ENCODE results near the gene MRPS9.

The MRPS9 gene

GRCh38 chr2:105037572-105038382 lies at the start of gene MRPS9:
MRPS9 (plus strand) TSS chr2:105038069; CDS start chr2:105038093, 24 bp downstream.
- TF ChIP-seq Cebpa-rat (IDR thresholded peaks at IDR 0.05) = no peak
- Histone ChIP-seq H3K4me1 (peaks cover 15% of the 10 kb centered on the region), H4K20me1 (peaks cover 11% of the 10 kb centered on the region; the same call in 1 of the 2 replicates), H3K36me3 (peaks cover 5% of the 10 kb centered on the region), H3K9me3 (no peaks in the 10 kb centered on the region), H3K4me3 (peak within 1 kb of the TSS; percentile 83), H3K27me3 (no peaks in the 10 kb centered on the region), H3K9ac (peak within 1 kb of the TSS; percentile 92), H3K4me2 (peak within 1 kb of the TSS; percentile 92), H3K27ac (peak within 1 kb of the TSS; percentile 85)

- no peaks in the 10 kb centered on the region for H3K27me3 ChIP-seq
- no peak overlapping the region for H3K4me3 ChIP-seq
- H3K36me3 ChIP-seq = no peaks in the 10 kb centered on the region
- H3K4me2 ChIP-seq = no peak overlapping the region
- H3K4me1 ChIP-seq = no peaks in the 10 kb centered on the region
- no peaks in the 10 kb centered on the region for H4K20me1 ChIP-seq
- H3K9me3 ChIP-seq = peaks cover 17% of the 10 kb centered on the region
- no peak for TF ChIP-seq Cebpa-rat (IDR thresholded peaks at IDR 0.05)
- no peak overlapping the region for H3K9ac ChIP-seq
- H3K27ac ChIP-seq = no peak overlapping the region
Observed at GRCh38 chr2:105005181-105005951, 32.5 kb upstream of the MRPS9 start.

GRCh38 chr2:105007367-105007766 lies 30.5 kb upstream of the MRPS9 start:
- Histone ChIP-seq H3K4me2 (no peak overlapping the region), H3K36me3 (no peaks in the 10 kb centered on the region), H4K20me1 (no peaks in the 10 kb centered on the region), H3K9ac (no peak overlapping the region), H3K4me1 (no peaks in the 10 kb centered on the region), H3K9me3 (peaks cover 17% of the 10 kb centered on the region), H3K4me3 (no peak overlapping the region), H3K27ac (no peak overlapping the region), H3K27me3 (no peaks in the 10 kb centered on the region)
- no peak for TF ChIP-seq Cebpa-rat (IDR thresholded peaks at IDR 0.05)

- no peaks in the 10 kb centered on the region for H3K9me3 ChIP-seq
- H3K9ac ChIP-seq = no peak overlapping the region
- H3K4me2 ChIP-seq = no peak overlapping the region
- H3K27ac ChIP-seq = no peak overlapping the region
- TF ChIP-seq Cebpa-rat (IDR thresholded peaks at IDR 0.05) = no peak
- no peaks in the 10 kb centered on the region for H4K20me1 ChIP-seq
- no peaks in the 10 kb centered on the region for H3K36me3 ChIP-seq
- H3K27me3 ChIP-seq = no peaks in the 10 kb centered on the region
- H3K4me1 ChIP-seq = peaks cover 6% of the 10 kb centered on the region
- H3K4me3 ChIP-seq = no peak overlapping the region
Observed at GRCh38 chr2:105032476-105032875, 5.4 kb upstream of the MRPS9 start.

- H3K9me3 ChIP-seq = no peaks in the 10 kb centered on the region
- no peaks in the 10 kb centered on the region for H4K20me1 ChIP-seq
- H3K4me1 ChIP-seq = peaks cover 13% of the 10 kb centered on the region
- H3K9ac ChIP-seq = no peak overlapping the region
- TF ChIP-seq Cebpa-rat (IDR thresholded peaks at IDR 0.05) = no peak
- H3K27ac ChIP-seq = no peak overlapping the region
- no peaks in the 10 kb centered on the region for H3K27me3 ChIP-seq
- H3K4me3 ChIP-seq = no peak overlapping the region
- no peak overlapping the region for H3K4me2 ChIP-seq
- no peaks in the 10 kb centered on the region for H3K36me3 ChIP-seq
Observed at GRCh38 chr2:105034170-105034569, 3.7 kb upstream of the MRPS9 start.

GRCh38 chr2:105038383-105039061 lies 653 bp downstream of the MRPS9 start:
- peaks cover 15% of the 10 kb centered on the region for H3K4me1 ChIP-seq
- H3K4me2 ChIP-seq = peak overlapping the region; percentile 80
- H3K9me3 ChIP-seq = no peaks in the 10 kb centered on the region
- H3K36me3 ChIP-seq = peaks cover 5% of the 10 kb centered on the region
- no peak for TF ChIP-seq Cebpa-rat (IDR thresholded peaks at IDR 0.05)
- H4K20me1 ChIP-seq = peaks cover 11% of the 10 kb centered on the region; the same call in 1 of the 2 replicates
- no peaks in the 10 kb centered on the region for H3K27me3 ChIP-seq
- H3K27ac ChIP-seq = peak overlapping the region; percentile 85
- peak overlapping the region; percentile 92 for H3K9ac ChIP-seq
- H3K4me3 ChIP-seq = peak overlapping the region; percentile 83

GRCh38 chr2:105039559-105039958 lies 1.7 kb downstream of the MRPS9 start:
- Histone ChIP-seq H3K9ac (no peak overlapping the region), H3K27me3 (no peaks in the 10 kb centered on the region), H3K4me3 (no peak overlapping the region), H4K20me1 (peaks cover 11% of the 10 kb centered on the region; the same call in 1 of the 2 replicates), H3K9me3 (no peaks in the 10 kb centered on the region; the same call in 1 of the 2 replicates), H3K36me3 (peaks cover 9% of the 10 kb centered on the region), H3K4me2 (peak overlapping the region; percentile 80; the same call in 1 of the 2 replicates), H3K27ac (no peak overlapping the region), H3K4me1 (peaks cover 15% of the 10 kb centered on the region)
- no peak for TF ChIP-seq Cebpa-rat (IDR thresholded peaks at IDR 0.05)

GRCh38 chr2:105042189-105042588 lies 4.3 kb downstream of the MRPS9 start:
- peaks cover 21% of the 10 kb centered on the region for H3K36me3 ChIP-seq
- H3K4me2 ChIP-seq = no peak overlapping the region
- no peaks in the 10 kb centered on the region for H3K27me3 ChIP-seq
- H4K20me1 ChIP-seq = peaks cover 11% of the 10 kb centered on the region; the same call in 1 of the 2 replicates
- no peaks in the 10 kb centered on the region; the same call in 1 of the 2 replicates for H3K9me3 ChIP-seq
- H3K4me3 ChIP-seq = no peak overlapping the region
- TF ChIP-seq Cebpa-rat (IDR thresholded peaks at IDR 0.05) = no peak
- no peak overlapping the region for H3K9ac ChIP-seq
- H3K27ac ChIP-seq = no peak overlapping the region
- H3K4me1 ChIP-seq = peaks cover 13% of the 10 kb centered on the region

- H3K4me2 ChIP-seq = no peak overlapping the region
- peaks cover 7% of the 10 kb centered on the region; the same call in 1 of the 2 replicates for H3K4me1 ChIP-seq
- H3K36me3 ChIP-seq = peaks cover 41% of the 10 kb centered on the region
- no peaks in the 10 kb centered on the region for H3K27me3 ChIP-seq
- H3K27ac ChIP-seq = no peak overlapping the region
- no peak for TF ChIP-seq Cebpa-rat (IDR thresholded peaks at IDR 0.05)
- H4K20me1 ChIP-seq = no peaks in the 10 kb centered on the region
- no peak overlapping the region for H3K9ac ChIP-seq
- peaks cover 31% of the 10 kb centered on the region for H3K9me3 ChIP-seq
- H3K4me3 ChIP-seq = no peak overlapping the region
Observed at GRCh38 chr2:105052773-105053172, 14.9 kb downstream of the MRPS9 start.

Measured in BLaER1 (cell line).